Large intestine (tissue), 3 donors: ENCODE measurements around the gene SDE2. TPM values are rescaled to one million over a fixed set of nuclear protein-coding genes. Genes with fewer than 3 reads are reported as not detected.
"Not testable (repeated sequence)": the region's sequence is repeated elsewhere in the genome, so short reads cannot be mapped to it uniquely, and the experiment has no call there.

Experiments used
- DNase-seq, 2 donors: peaks; one replicate each; pipeline versions ENCODE4 v3.0.0 to v3.0.0-alpha.2; 2013
- H3K27ac ChIP-seq: one replicate; pipeline ENCODE4 v1.5.1; 2013; ENCODE audit warnings: low read length
- H3K27me3 ChIP-seq: 2 replicates; pipeline ENCODE4 v1.6.1; 2013; ENCODE audit warnings: low read length; ENCODE audit not compliant: control insufficient read depth, insufficient read depth
- H3K36me3 ChIP-seq: 2 replicates; pipeline ENCODE4 v1.6.1; 2013; ENCODE audit warnings: low read length; ENCODE audit not compliant: control insufficient read depth, insufficient read depth
- H3K4me1 ChIP-seq: one replicate; pipeline ENCODE4 v1.6.1; 2013; ENCODE audit warnings: low read length; ENCODE audit not compliant: control insufficient read depth, insufficient read depth
- H3K4me3 ChIP-seq: one replicate; pipeline ENCODE4 v1.5.1; 2013; ENCODE audit warnings: low read length
- H3K9me3 ChIP-seq: one replicate; pipeline ENCODE4 v1.6.1; 2013; ENCODE audit warnings: mild to moderate bottlenecking, low read depth, low read length, moderate library complexity; ENCODE audit not compliant: control insufficient read depth
- WGBS: methylation state at CpG from one replicate; pipeline ENCODE4 v1.1.5; 2013; ENCODE audit warnings: low lambda C conversion rate; ENCODE audit not compliant: insufficient coverage; 5-methylcytosine and 5-hydroxymethylcytosine counted together
- polyA plus RNA-seq: library from polyadenylated mRNA; unstranded; fragments of 120-200 nt; gene quantifications from one replicate; pipeline ENCODE4 v1.2.1, GENCODE V29; 2013

Gene SDE2
- polyA plus RNA-seq, 1 donor = 16.7 TPM

DNA sequence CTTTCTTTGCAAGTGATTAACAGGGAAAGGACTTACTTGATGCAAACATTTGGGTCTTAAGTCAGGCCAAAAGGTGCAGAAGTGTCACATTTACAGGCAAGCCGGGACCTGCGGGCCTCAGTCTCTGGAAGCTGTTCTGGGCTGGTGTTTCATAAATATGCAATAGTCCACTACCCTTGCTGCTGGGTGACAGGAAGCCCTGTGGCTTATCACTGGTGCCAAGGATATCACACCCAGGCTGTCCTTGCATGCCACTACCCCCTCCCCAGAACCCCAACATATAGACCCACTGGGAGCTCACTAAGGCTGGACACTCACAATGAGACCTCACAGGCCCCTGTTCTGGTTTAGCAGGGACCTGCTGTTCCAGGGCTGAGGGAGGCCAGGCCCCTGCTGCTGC lies 54.8 kb downstream of the SDE2 start:
- WGBS = no CpG with 5 or more reads among the region's 2 CpGs

DNA sequence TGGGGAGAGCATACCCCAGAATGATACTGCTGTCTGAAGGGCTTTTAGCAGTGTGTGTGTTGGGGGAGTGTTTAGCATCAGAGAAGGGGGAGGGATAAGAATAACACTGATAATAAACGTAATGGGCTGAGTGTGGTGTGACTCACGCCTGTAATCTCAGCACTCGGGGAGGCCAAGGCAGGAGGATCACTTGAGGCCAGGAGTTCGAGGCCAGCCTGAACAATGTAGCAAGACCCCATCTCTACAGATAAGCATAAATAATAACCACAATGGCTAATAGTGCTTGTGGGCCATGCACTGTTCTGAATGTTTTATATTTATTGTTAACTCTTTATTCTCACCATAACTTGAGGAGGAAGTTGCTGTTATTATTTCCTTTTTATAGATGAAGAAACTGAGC lies 55.6 kb downstream of the SDE2 start:
- Histone ChIP-seq H3K9me3 (no peaks in the 10 kb centered on the region), H3K4me1 (no peaks in the 10 kb centered on the region), H3K27me3 (peaks cover 9% of the 10 kb centered on the region), H3K27ac (no peak overlapping the region), H3K36me3 (no peaks in the 10 kb centered on the region), H3K4me3 (no peak overlapping the region)
- no peak for DNase-seq
- 40% methylated on average over 1 of the region's 4 CpGs for WGBS

More for the DNA sequence above, 54.8 kb downstream of the SDE2 start:
- no peaks in the 10 kb centered on the region for H3K9me3 ChIP-seq
- no peak overlapping the region for H3K27ac ChIP-seq
- H3K4me3 ChIP-seq = no peak overlapping the region
- peaks cover 11% of the 10 kb centered on the region for H3K27me3 ChIP-seq
- H3K36me3 ChIP-seq = no peaks in the 10 kb centered on the region
- no peak for DNase-seq
- H3K4me1 ChIP-seq = no peaks in the 10 kb centered on the region

DNA sequence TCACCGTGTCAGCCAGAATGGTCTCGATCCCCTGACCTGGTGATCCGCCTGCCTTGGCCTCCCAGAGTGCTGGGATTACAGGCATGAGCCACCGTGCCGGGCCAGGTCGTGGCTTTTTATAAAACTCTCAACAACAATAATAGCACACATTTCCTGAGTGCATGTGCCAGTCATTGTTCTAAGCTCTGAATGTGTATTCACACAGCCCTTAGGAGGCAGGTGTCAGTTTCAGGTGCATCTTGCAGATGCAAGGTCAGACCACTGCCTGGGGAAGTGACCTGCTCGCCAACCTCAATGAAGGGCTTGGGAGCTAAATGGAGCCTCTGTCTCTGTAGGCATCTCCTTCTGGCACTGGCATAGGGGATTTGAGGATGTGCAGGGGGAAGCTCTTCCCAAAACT lies 56.6 kb downstream of the SDE2 start:
- Histone ChIP-seq H3K4me1 (no peaks in the 10 kb centered on the region), H3K36me3 (no peaks in the 10 kb centered on the region), H3K27ac (no peak overlapping the region), H3K27me3 (peaks cover 6% of the 10 kb centered on the region), H3K4me3 (no peak overlapping the region), H3K9me3 (no peaks in the 10 kb centered on the region)
- WGBS = no CpG with 5 or more reads among the region's 7 CpGs
- no peak for DNase-seq

DNA sequence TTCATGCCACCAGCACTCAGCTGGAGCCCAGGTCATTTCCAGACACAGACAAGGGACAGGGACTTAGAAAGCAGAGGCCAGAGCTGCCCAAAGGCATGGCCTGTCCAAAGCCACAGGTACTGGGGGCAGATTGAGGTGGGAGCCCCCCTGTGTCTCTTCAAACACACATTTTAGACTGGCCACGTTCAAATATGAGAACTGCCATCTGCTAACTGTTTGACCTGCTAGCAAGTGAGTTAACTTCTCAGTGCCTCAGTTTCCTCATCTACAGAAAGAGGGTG lies 57.3 kb downstream of the SDE2 start:
- no peaks in the 10 kb centered on the region for H3K36me3 ChIP-seq
- WGBS = no CpG with 5 or more reads among the region's 1 CpG
- H3K9me3 ChIP-seq = no peaks in the 10 kb centered on the region
- H3K4me3 ChIP-seq = no peak overlapping the region
- peaks cover 5% of the 10 kb centered on the region for H3K27me3 ChIP-seq
- DNase-seq = no peak
- no peaks in the 10 kb centered on the region for H3K4me1 ChIP-seq
- no peak overlapping the region for H3K27ac ChIP-seq

DNA sequence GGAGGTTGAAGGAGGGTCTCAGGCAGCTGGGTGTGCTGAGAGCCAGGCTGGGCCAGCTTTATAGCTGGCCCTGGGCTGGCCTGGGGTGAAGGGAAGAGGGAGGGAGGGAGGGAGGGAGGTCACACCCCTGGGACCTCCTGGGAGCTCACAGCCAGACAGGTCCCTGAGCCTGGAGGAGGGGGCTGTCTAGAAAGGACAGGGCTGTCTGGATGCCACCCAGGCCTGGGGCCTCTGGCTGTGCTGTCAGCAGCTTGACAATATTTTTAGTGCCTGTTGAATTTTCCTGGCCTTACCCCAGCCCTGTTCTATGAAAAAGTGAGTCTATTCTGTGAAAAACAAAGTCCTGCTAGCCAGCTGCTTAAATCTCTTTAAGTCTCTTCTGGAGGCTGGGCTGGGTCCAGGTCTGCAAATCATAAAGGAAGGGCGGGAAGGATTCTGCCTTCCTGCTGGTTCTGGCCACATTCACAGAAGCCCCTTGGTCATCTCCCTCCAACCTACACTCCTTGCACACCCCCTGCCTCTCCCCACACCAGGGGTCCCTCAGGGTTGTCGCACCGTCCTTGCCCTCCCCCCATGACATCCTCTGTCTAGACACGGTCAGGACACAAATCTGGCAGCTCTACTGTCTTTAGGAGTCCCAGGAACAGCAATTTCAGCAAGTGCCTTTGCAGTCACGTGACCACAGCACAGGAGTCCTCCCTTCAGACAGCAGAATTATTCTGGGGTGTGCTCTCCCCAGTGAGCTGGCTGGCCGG lies 57.8 kb downstream of the SDE2 start, which contains the start of gene LEFTY2:
Gene LEFTY2 (minus strand): TSS at position 34 of the 755 bp plus-strand sequence. CDS start 80 bp downstream, outside the sequence.
- no peaks in the 10 kb centered on the region for H3K9me3 ChIP-seq
- H3K27ac ChIP-seq = no peak within 1 kb of the TSS
- H3K4me3 ChIP-seq = no peak within 1 kb of the TSS
- peaks cover 3% of the 10 kb centered on the region for H3K27me3 ChIP-seq
- H3K4me1 ChIP-seq = no peaks in the 10 kb centered on the region
- no CpG with 5 or more reads among the region's 6 CpGs for WGBS
- no peak for DNase-seq
- H3K36me3 ChIP-seq = no peaks in the 10 kb centered on the region

DNA sequence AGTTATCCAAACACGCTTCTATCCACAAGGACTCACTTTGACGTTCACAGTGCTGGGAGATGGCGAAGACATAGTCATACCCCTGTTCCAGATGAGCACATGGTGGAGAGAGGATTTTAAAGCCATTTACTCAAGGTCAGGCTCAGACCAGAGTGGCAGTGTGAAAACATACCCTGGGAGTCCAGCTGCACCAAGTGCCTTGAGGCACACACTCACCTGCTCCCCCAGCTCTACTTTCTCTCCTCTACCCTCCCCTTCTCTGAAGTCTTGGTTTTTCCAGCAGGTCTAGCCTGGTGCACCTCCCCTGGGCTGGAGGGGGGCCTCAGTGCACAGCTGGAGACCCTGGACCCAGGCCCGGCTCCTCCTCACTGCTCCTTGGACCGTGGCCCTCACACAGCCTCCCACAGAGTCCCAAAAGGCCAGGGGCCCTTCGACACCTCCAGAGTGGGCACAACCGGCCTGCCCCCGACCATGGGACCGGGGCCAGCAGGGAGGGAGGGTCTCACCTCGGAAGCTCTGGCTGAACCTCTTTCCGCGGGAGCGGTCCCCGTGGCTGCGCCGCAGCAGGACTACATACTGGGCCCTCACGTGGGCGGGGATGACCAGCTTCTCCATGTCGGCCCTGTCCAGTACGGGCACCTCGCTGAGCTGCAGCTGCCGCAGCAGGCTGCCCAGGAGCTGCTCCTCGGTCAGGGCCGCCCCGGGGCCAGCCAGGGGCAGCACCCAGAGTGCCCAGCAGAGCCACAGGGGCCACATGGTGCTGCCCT lies 58.6 kb downstream of the SDE2 start:
- WGBS = no CpG with 5 or more reads among the region's 25 CpGs
- H3K4me3 ChIP-seq = no peak overlapping the region
- H3K27me3 ChIP-seq = peaks cover 3% of the 10 kb centered on the region

DNA sequence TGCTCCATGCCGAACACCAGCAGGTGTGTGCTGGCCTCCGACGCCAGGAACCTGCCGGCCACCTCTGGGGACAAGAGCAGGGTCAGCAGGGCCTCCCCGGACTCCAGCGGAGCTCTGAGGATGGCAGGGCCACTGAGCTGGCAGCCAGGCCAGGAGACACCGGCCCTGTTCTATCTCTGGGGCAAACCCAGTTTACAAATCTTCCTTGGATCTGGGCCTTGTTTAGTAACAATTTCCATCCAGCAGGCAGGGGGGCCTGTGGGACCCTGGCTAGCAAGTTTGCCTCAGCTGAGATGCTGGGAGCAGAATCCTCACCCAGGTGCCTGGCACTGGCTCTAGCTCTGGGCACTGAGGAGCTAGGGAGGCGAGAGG lies 59.2 kb downstream of the SDE2 start:
- H3K4me3 ChIP-seq, H3K4me1 ChIP-seq, H3K27me3 ChIP-seq, H3K27ac ChIP-seq, H3K9me3 ChIP-seq, DNase-seq, H3K36me3 ChIP-seq: not testable (repeated sequence)
- no CpG with 5 or more reads among the region's 8 CpGs for WGBS

More for the DNA sequence above, 58.6 kb downstream of the SDE2 start:
- Histone ChIP-seq H3K27ac (no peak overlapping the region), H3K9me3 (no peaks in the 10 kb centered on the region), H3K4me1 (no peaks in the 10 kb centered on the region), H3K36me3 (no peaks in the 10 kb centered on the region)
- no peak for DNase-seq

DNA sequence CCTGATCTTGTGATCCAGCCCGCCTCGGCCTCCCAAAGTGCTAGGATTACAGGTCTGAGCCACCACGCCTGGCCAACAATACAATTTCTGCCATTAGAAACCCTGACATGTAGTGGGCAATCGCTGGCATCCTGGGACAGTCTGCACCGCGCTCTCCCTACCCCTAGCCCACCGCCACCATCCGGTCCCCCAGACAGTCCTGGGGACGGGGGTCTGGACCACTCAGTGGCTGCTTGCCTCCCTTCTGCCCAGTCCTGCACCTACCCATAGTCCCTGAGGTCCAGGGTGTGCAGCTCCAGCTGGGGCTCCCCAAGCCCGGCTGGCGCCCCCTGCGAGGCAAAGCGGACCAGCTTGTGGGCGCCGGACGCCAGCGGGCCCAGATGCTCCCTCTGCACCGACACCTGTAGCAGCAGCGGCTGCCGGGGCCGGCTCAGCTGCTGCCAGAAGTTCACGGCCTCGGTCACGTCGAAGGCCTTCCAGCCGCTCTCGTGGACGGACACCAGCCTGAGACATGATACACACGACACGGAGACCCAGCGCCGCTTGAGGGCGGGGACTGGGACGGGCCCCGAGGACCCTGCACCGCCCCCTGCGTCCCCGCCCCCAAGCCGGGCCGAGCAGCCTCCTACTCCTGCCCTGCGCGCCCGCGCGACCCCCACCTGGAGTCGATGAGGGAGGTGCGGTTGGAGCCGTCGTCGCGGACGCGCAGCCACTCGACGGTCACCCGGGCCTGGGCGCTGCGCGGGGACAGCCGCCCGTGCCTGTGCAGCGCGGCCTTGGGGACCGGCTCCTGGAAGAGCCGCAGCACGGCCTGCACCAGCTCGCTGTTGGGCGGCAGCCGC lies 59.8 kb downstream of the SDE2 start:
- H3K4me3 ChIP-seq, H3K4me1 ChIP-seq, H3K36me3 ChIP-seq, H3K27me3 ChIP-seq, H3K27ac ChIP-seq, H3K9me3 ChIP-seq: not testable (repeated sequence)
- WGBS = no CpG with 5 or more reads among the region's 69 CpGs
- peak in 1 of 2 donors; percentile 43 for DNase-seq

DNA sequence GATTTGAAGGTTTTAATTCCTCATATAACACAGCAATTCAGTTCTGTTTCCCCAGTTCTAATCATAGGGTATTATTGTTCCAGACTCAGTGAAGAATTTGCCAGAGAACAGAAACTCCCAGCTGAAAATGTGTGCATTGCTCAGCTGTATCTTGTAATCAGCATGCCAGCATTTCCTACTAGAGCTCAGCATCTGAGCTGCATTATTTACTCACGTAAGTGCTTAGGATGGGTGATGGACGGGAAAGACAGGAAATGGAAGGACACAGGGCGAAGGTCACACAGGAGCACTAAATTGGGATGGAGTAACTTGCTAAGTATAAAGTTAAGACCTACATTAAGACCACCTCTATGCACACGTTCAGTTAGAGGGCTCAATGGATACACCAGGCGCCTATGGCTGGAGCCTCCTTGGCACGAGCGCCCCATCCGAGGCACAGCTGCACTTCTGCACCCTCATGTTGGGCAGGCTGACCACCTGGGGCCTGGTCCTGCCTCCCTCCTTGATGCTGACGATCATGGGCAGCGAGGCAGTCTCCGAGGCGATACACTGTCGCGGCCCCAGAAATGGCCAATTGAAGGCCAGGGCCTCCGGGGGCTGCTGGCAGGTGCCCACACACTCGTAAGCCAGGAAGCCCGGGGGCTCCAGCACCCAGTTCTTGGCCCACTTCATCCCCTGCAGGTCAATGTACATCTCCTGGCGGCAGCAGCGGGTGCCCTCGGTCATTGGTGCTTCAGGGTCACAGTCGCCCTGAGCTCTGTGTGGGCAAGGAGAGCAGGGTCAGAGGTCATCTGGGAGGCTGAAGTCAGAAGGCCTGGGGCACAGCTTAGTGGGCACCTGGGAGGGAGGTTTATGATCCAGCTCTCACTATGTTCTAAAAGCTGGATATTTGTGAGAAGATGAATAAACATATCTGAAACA lies 61.8 kb downstream of the SDE2 start:
- no peaks in the 10 kb centered on the region for H3K36me3 ChIP-seq
- no peak for DNase-seq
- H3K4me1 ChIP-seq = no peaks in the 10 kb centered on the region
- no peak overlapping the region for H3K4me3 ChIP-seq
- no CpG with 5 or more reads among the region's 21 CpGs for WGBS
- H3K9me3 ChIP-seq = no peaks in the 10 kb centered on the region
- peaks cover 3% of the 10 kb centered on the region for H3K27me3 ChIP-seq
- H3K27ac ChIP-seq = no peak overlapping the region
